ENCODE results near the gene MESP2. TPM values are rescaled to one million over a fixed set of nuclear protein-coding genes. Genes with fewer than 3 reads are reported as not detected.

The MESP2 gene
- total RNA-seq, 1 donor from 2014 or later: not detected

- intact Hi-C loops (cut with micrococcal nuclease): no loop called here
Measured at GRCh38 chr15:89812011-89812846, 36.1 kb downstream of the MESP2 start.

- intact Hi-C loops (cut with micrococcal nuclease): no loop called here
Measured at GRCh38 chr15:89812847-89813320, 36.8 kb downstream of the MESP2 start.

GRCh38 chr15:89813381-89814111, 37.4 kb downstream of the MESP2 start:
- intact Hi-C loops (cut with micrococcal nuclease): no loop called here

- intact Hi-C loops (cut with micrococcal nuclease): no loop called here
Measured at GRCh38 chr15:89814112-89814742, 38.1 kb downstream of the MESP2 start.

GRCh38 chr15:89815769-89816168, 39.6 kb downstream of the MESP2 start:
- intact Hi-C loops (cut with micrococcal nuclease): no loop called here

- intact Hi-C loops (cut with micrococcal nuclease): no loop called here
Measured at GRCh38 chr15:89817701-89818280, 41.7 kb downstream of the MESP2 start.

GRCh38 chr15:89818287-89818686, 42.2 kb downstream of the MESP2 start:
- intact Hi-C loops (cut with micrococcal nuclease): no loop called here

GRCh38 chr15:89820666-89821611, 44.8 kb downstream of the MESP2 start:
- intact Hi-C loops (cut with micrococcal nuclease): no loop called here

- intact Hi-C loops (cut with micrococcal nuclease): no loop called here
Measured at GRCh38 chr15:89822026-89822425, 45.9 kb downstream of the MESP2 start.

GRCh38 chr15:89822611-89822950, 46.4 kb downstream of the MESP2 start:
- intact Hi-C loops (cut with micrococcal nuclease): no loop called here

- intact Hi-C loops (cut with micrococcal nuclease): no loop called here
Measured at GRCh38 chr15:89822951-89823711, 47.0 kb downstream of the MESP2 start.

GRCh38 chr15:89823836-89824606, 47.9 kb downstream of the MESP2 start:
- intact Hi-C loops (cut with micrococcal nuclease): no loop called here

- intact Hi-C loops (cut with micrococcal nuclease): no loop called here
Measured at GRCh38 chr15:89824607-89824867, 48.4 kb downstream of the MESP2 start.

GRCh38 chr15:89825271-89825940, 49.3 kb downstream of the MESP2 start:
- intact Hi-C loops (cut with micrococcal nuclease): no loop called here

GRCh38 chr15:89826671-89827655, 50.8 kb downstream of the MESP2 start:
- intact Hi-C loops (cut with micrococcal nuclease): no loop called here

- intact Hi-C loops (cut with micrococcal nuclease): no loop called here
Measured at GRCh38 chr15:89827829-89828228, 51.7 kb downstream of the MESP2 start.

Data from T-helper 1 cell treated with Interleukin-12 subunit alpha and Interleukin-12 subunit beta and Interleukin-4 antibody, amounts not matched to agents 30 ng/mL and 1 ng/mL, for 36 hours (primary cell).